Midbrain (tissue), 1 donor: ENCODE measurements around the gene STK16.
"Not testable (repeated sequence)": the region's sequence is repeated elsewhere in the genome, so short reads cannot be mapped to it uniquely, and the experiment has no call there.

Experiments
- DNase-seq: peaks from one replicate; lab custom pipeline; 2025; lab: John Stamatoyannopoulos, UW

Gene STK16

GRCh38 chr2:219270055-219270372 is 24.7 kb downstream of the STK16 start:
- DNase-seq, result no peak

GRCh38 chr2:219271021-219271420 is 25.7 kb downstream of the STK16 start:
- DNase-seq, result no peak

GRCh38 chr2:219272356-219272755 is 27.1 kb downstream of the STK16 start:
- no peak for DNase-seq

- no peak for DNase-seq
Observed at GRCh38 chr2:219272995-219273394, 27.7 kb downstream of the STK16 start.

- no peak for DNase-seq
Observed at GRCh38 chr2:219273937-219274336, 28.7 kb downstream of the STK16 start.

- no peak for DNase-seq
Observed at GRCh38 chr2:219274361-219274921, 29.2 kb downstream of the STK16 start.

GRCh38 chr2:219277703-219278654 is 32.7 kb downstream of the STK16 start:
- peak; percentile 86 for DNase-seq

GRCh38 chr2:219278655-219279150 is 33.4 kb downstream of the STK16 start:
- DNase-seq, result no peak

GRCh38 chr2:219279151-219279915 is 34.1 kb downstream of the STK16 start, which contains the start of gene DNAJB2:
Gene DNAJB2, plus strand, starts transcription at chr2:219279366. Its CDS starts 468 bp downstream, at chr2:219279834.
- DNase-seq, result peak; percentile 99

- no peak for DNase-seq
Observed at GRCh38 chr2:219279916-219280516, 34.7 kb downstream of the STK16 start.

GRCh38 chr2:219280651-219281050 is 35.4 kb downstream of the STK16 start:
- no peak for DNase-seq

GRCh38 chr2:219281588-219281987 is 36.3 kb downstream of the STK16 start:
- DNase-seq, result no peak

GRCh38 chr2:219282375-219282774 is 37.1 kb downstream of the STK16 start:
- DNase-seq, result peak; percentile 70

- DNase-seq, result no peak
Observed at GRCh38 chr2:219282943-219283581, 37.8 kb downstream of the STK16 start.

GRCh38 chr2:219284501-219285372 is 39.5 kb downstream of the STK16 start:
- no peak for DNase-seq

- DNase-seq, result no peak
Observed at GRCh38 chr2:219285373-219285735, 40.1 kb downstream of the STK16 start.

GRCh38 chr2:219285894-219286425 is 40.7 kb downstream of the STK16 start:
- DNase-seq, result peak; percentile 50

GRCh38 chr2:219286436-219287115 is 41.3 kb downstream of the STK16 start:
- peak; percentile 45 for DNase-seq

GRCh38 chr2:219287116-219287440 is 41.8 kb downstream of the STK16 start:
- DNase-seq, result not testable (repeated sequence)
